A673 (cell line): ENCODE data around the gene PRM3. TPM values are rescaled to one million over a fixed set of nuclear protein-coding genes. Genes with fewer than 3 reads are reported as not detected.

Experiments
- BruUV-seq: library from RNA; stranded (reverse); fragments of 400-500 nt; replicated peaks from 2 replicates; lab custom pipeline; 2021; lab: Mats Ljungman, UMichigan
- CTCF ChIA-PET: fragments of 300-600 bp; sonication (Branson Sonifier 250); formaldehyde crosslinking; loops from one replicate; lab custom pipeline; 2022; ENCODE audit warnings: antibody characterized with exemption; lab: Charles Lee
- POLR2A ChIA-PET: fragments of 300-600 bp; sonication (Branson Sonifier 250); formaldehyde crosslinking; loops from one replicate; lab custom pipeline; 2022; ENCODE audit warnings: antibody characterized with exemption; ENCODE audit not compliant: low non-redundant PET; lab: Charles Lee
- DNase-seq: peaks from one replicate; pipeline ENCODE4 v3.0.0-alpha.2; 2015; ENCODE audit warnings: low spot score
- H3K27ac ChIP-seq: fragments of 200-600 bp; sonication (generic); 2 replicates; pipeline ENCODE4 v1.5.1; 2016; ENCODE audit warnings: mixed run types, low read depth, mild to moderate bottlenecking, mixed read lengths, antibody characterized with exemption, low read length; ENCODE audit not compliant: poor library complexity, severe bottlenecking
- H3K27me3 ChIP-seq: fragments of 200-600 bp; sonication (generic); replicated peaks from 2 replicates; pipeline ENCODE4 v1.6.1; 2017; ENCODE audit warnings: mixed run types, low read depth, mild to moderate bottlenecking, mixed read lengths, antibody characterized with exemption, low read length; ENCODE audit not compliant: insufficient read depth, poor library complexity
- H3K36me3 ChIP-seq: fragments of 200-600 bp; sonication (generic); 2 replicates; pipeline ENCODE4 v1.6.1; 2016; ENCODE audit warnings: mixed run types, mild to moderate bottlenecking, mixed read lengths, antibody characterized with exemption, low read length; ENCODE audit not compliant: insufficient read depth, poor library complexity, severe bottlenecking
- H3K4me1 ChIP-seq: fragments of 200-600 bp; sonication (generic); 2 replicates; pipeline ENCODE4 v1.6.1; 2017; ENCODE audit warnings: mixed run types, mild to moderate bottlenecking, mixed read lengths, antibody characterized with exemption, low read length; ENCODE audit not compliant: insufficient read depth, poor library complexity, severe bottlenecking
- H3K4me3 ChIP-seq: fragments of 200-600 bp; sonication (generic); 2 replicates; pipeline ENCODE4 v1.5.1; 2016; ENCODE audit warnings: low read depth, mixed run types, mild to moderate bottlenecking, mixed read lengths, low read length; ENCODE audit not compliant: poor library complexity, severe bottlenecking
- H3K9me3 ChIP-seq: fragments of 200-600 bp; sonication (generic); 2 replicates; pipeline ENCODE4 v1.6.1; 2016; ENCODE audit warnings: mixed run types, low read depth, mild to moderate bottlenecking, mixed read lengths, antibody characterized with exemption, low read length; ENCODE audit not compliant: poor library complexity, severe bottlenecking
- EZH2 ChIP-seq: fragments of 200-600 bp; sonication (generic); IDR thresholded peaks from 2 replicates; pipeline ENCODE4 v1.6.1; 2017; ENCODE audit warnings: borderline replicate concordance, low read depth, mild to moderate bottlenecking, mixed read lengths, antibody characterized with exemption, low read length; ENCODE audit not compliant: poor library complexity, severe bottlenecking
- intact Hi-C: fragments of 100-400 bp; cut with micrococcal nuclease; formaldehyde crosslinking; loops from one replicate; pipeline ENCODE4 v1.10.0; 2022; ENCODE audit not compliant: unreplicated experiment
- total RNA-seq: library from RNA; stranded (reverse); gene quantifications from 2 replicates; pipeline ENCODE4 v1.2.3, GENCODE V29; 2021
- TF ChIP-seq, protein P1 (sequence below): fragments of 300-800, 200-600 bp; sonication (generic); conservative IDR thresholded peaks from 2 replicates; pipeline ENCODE4 v1.5.1; 2017; ENCODE audit warnings: low read depth, mild to moderate bottlenecking, antibody characterized with exemption, low read length, moderate library complexity, mixed read lengths

The PRM3 gene
- total RNA-seq, 1 experiment from 2014 or later: not detected

DNA sequence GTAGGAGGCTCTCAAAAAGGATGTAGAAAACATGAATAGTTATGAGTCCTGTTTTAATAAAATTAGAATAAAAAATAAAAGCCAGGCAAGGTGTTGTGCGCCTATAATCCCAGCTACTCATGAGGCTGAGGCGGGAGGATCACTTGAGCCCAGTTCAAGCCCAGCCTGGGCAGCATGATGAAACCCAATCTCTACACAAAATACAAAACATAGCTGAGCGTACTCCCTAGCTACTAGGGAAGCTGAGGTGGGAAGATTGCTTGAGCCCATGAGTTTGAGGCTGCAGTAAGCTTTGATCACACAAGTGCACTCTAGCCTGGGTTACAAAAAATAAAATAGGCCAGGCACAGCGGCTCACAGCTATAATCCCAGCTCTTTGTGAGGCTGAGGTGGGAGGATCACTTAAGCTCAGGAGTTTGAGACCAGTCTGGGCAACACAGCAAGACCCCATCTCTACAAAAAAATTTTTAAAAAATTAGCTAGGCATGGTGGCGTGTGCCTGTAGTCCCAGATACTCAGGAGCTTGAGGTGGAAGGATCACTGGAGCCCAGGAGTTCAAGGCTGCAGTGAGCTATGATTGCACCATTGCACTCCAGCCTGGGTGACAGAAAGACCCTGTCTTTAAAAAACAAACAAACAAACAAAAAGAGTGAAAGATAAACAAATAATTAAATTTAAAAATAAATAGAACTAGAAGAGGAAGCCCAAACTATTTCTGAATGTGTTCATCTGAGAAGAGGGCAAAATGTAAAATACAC lies 24.9 kb upstream of the PRM3 start:
- intact Hi-C loops: no loop called here
- BruUV-seq: no TSS peak
- POLR2A ChIA-PET: no interaction called here
- Histone ChIP-seq H3K27ac (no peak overlapping the region), H3K36me3 (no peaks in the 10 kb centered on the region), H3K4me1 (no peaks in the 10 kb centered on the region), H3K9me3 (no peaks in the 10 kb centered on the region), H3K4me3 (no peak overlapping the region), H3K27me3 (no peaks in the 10 kb centered on the region)
- TF ChIP-seq EZH2: no peak
- TF ChIP-seq, protein P1, sequence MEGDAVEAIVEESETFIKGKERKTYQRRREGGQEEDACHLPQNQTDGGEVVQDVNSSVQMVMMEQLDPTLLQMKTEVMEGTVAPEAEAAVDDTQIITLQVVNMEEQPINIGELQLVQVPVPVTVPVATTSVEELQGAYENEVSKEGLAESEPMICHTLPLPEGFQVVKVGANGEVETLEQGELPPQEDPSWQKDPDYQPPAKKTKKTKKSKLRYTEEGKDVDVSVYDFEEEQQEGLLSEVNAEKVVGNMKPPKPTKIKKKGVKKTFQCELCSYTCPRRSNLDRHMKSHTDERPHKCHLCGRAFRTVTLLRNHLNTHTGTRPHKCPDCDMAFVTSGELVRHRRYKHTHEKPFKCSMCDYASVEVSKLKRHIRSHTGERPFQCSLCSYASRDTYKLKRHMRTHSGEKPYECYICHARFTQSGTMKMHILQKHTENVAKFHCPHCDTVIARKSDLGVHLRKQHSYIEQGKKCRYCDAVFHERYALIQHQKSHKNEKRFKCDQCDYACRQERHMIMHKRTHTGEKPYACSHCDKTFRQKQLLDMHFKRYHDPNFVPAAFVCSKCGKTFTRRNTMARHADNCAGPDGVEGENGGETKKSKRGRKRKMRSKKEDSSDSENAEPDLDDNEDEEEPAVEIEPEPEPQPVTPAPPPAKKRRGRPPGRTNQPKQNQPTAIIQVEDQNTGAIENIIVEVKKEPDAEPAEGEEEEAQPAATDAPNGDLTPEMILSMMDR: no peak
- CTCF ChIA-PET: no interaction called here
- no peak for DNase-seq

DNA sequence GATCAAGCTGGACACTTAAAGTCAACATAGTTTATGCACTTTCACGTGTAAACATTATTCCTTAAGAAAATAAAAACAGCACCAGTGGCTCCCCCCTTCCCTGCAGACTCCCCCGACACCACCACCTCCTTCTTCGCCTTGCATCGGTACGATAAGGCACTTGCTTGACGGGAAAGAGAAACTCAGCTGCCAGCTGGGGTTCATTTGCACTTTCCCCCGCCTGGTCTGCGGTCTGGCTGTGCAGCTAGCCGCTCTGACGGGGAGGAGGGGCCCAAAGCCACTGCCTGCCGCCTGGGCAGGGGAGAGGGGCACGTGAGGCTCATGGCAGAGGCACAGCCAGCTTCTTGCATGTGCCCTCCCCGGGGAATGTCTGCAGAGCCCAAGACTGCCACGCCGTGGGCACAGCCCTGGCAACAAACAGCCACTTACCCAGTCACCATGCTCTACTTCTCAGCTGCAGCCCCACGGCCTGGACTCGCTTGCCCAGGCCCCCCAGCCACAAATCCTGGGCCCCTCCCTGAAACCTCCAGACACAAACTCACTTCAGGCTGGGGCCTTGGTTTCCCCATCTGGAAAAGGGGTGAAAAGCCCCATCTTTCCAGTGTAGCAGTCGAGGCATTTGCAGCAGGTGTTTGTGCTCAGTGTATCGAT lies 24.2 kb upstream of the PRM3 start:
- no TSS peak for BruUV-seq

DNA sequence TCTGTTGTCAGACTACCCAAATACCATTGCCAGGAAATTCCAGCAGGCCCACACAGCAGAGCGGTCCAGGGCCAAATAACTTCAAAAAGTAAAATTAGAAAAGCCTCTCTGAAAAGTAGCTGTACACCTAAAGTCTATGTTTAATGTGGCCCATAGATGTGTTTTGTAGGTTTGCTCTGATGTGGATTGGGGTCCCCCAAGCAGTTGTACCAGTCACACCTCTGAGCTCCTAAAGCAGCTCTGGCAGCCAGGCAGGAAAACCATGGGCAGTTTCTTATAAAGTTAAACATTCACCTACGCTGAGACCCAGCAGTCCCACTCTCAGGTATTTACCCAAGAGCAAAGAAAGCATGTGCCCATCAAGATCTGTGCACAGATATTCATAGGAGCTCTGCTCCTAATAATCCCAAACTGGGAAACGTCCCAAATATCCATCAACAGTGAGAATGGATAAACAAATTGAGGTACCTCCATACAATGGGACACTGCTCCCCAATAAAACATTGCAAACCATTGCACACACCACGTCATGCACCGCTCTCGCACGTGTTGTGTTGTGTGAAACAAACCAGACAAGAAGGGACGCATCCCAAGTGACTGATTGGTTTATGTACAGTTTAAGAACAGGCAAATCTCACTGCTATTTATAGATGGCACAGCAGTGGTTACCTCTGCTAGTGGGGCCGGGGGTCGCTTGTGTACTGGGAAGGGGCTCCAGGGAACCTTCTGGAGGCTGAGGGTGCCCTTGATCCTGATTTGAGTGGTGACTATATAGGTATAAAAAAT lies 23.5 kb upstream of the PRM3 start:
- ChIA-PET CTCF (no interaction called here), POLR2A (no interaction called here)
- H3K36me3 ChIP-seq: no peaks in the 10 kb centered on the region
- TF ChIP-seq, protein P1: no peak
- TF ChIP-seq EZH2: no peak
- no peaks in the 10 kb centered on the region for H3K4me1 ChIP-seq
- no peaks in the 10 kb centered on the region for H3K9me3 ChIP-seq
- no TSS peak for BruUV-seq
- intact Hi-C loops: no loop called here
- DNase-seq: no peak
- no peaks in the 10 kb centered on the region for H3K27me3 ChIP-seq
- no peak overlapping the region for H3K27ac ChIP-seq
- no peak overlapping the region for H3K4me3 ChIP-seq

More for the DNA sequence above, 24.2 kb upstream of the PRM3 start:
- peak; percentile 37 for DNase-seq
- Histone ChIP-seq H3K4me1 (no peaks in the 10 kb centered on the region), H3K27me3 (no peaks in the 10 kb centered on the region), H3K4me3 (no peak overlapping the region), H3K27ac (no peak overlapping the region), H3K36me3 (no peaks in the 10 kb centered on the region), H3K9me3 (no peaks in the 10 kb centered on the region)
- intact Hi-C loops: no loop called here
- ChIA-PET POLR2A (no interaction called here), CTCF (no interaction called here)
- TF ChIP-seq, protein P1: no peak
- TF ChIP-seq EZH2: no peak
